NCI-H446 treated with DMSO at 0.1 percent for 48 hours (cell line): ENCODE measurements around the gene NOD2.

Source experiments
- DNase-seq: peaks from one replicate; lab custom pipeline; 2025; lab: John Stamatoyannopoulos, UW

The NOD2 gene

DNA sequence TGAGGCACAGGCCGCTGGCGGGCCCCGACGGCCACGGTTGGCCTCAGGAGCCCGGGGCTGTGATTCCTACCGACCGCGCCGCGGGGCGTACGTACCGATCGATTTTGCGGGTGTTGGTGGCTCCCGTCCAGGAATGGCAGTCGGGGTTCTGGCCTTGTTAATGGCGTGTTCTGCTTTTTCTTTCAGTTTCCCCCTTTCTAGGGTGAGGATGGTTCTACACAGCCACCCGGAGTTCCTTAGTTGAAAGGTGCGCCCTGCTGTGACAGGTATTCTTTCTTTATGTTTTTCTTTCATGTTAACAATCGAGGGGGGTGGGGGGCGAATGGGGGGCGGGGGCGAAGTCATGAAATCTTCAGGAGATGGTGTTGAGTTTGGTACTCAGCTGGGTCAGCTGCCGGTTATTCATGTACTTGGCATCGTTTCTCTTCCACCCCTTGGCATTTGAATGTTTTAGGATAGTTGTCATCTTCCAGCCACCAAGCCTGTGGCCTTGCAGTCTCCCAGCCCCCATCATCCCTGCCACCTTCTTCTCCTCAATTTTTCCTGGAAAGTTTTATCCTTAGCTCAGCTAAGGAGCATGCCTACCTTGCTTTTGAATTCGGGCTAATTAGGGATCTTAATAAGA, 49.3 kb downstream of the NOD2 start:
- no peak for DNase-seq

DNA sequence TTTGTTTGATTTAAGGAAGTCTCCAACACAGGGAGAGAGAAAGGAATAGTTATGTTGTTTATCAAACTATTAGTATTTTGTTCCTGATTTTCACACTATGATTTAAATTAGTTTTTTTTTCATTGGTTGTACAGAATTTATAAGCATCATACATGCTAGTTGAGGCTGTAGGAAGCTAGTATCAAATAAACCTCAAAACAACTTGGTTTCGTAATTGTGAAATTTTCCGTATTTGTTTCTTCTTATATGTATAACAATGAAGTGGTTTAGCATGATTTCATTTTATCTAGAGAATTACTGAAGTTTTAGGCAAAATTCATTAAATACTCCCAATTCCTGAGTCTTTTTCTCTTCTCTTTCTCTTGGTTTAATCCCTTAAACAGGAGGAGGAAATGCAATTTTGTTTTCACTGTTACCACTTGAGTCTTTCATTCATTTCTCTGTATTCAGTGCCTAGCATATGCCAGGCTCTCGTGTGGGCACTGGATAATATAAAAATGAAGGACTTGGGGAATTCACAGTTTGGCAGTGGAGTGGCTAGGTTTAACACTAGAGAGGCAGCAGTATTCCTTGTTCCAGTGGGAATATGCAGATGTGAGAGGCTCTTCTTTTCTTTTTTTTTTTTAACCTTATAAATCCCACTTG, 50.3 kb downstream of the NOD2 start:
- DNase-seq = no peak

DNA sequence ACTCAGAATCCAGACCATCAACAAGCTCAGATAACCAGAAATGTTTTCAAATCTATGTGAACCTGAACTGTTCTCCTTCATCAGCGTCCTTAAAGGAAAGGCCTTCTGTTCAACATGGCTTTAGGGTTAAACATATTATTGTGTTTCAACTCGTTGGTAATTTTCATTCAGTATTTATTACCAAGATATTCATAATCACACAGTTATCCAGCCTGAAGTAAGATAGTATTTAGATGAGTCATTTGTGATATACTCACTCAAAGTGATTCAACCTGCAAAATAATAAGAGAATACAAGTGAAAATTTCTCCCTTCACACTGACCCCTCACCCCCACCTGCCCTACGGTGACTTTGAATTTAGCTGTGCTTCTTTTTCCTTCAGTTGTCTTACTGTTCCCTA, 51.5 kb downstream of the NOD2 start:
- no peak for DNase-seq

DNA sequence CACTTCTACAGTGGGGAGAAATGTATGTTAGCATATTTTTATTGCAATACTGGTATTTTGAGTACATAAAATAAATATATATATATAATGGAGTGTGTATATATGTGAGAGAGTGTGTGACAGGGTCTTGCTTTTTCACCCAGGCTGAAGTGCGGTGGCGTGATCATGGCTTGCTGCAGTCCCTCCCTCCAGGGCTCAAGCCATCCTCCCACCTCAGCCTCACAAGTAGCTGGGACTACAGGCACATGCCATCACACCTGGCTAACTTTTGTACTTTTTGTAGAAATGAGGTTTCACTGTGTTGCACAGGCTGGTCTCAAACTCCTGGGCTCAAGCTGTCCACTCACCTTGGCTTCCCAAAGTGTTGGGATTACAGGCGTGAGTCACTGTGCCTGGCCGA, 52.5 kb downstream of the NOD2 start:
- no peak for DNase-seq

DNA sequence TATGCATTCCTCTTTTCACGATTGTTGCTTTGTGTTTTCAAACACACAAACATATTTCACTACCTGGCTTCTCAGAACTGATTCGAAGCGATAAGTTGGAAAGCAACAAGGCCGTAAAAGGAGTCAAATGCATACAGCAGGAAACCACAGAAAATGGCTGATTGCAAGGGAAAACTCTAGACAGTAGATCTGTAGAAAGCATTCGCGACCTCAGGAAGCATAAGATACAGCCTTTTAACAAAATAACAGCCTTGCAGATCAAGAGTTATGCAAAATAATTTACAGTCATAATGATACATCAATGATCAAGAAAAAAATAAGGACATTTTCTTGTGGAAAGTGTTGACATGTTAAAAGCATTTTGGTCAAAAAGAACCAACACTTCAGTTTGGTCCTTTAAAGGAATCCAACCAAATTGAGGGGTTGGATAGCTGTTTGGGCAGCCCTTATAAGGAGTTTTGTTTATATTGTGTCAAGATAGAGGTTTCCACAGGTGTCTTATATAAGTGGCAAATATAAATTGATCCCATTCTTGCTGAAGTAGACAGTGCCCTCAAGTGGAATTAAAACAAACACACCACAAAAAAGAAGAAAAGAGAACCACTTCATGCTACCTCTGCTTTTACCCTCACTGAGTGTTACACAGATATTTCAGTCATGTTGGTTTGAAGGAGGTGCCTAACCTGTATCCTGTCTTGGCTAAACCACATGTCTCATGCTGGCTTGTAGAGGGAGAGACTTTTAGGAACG, 54.0 kb downstream of the NOD2 start:
- no peak for DNase-seq

DNA sequence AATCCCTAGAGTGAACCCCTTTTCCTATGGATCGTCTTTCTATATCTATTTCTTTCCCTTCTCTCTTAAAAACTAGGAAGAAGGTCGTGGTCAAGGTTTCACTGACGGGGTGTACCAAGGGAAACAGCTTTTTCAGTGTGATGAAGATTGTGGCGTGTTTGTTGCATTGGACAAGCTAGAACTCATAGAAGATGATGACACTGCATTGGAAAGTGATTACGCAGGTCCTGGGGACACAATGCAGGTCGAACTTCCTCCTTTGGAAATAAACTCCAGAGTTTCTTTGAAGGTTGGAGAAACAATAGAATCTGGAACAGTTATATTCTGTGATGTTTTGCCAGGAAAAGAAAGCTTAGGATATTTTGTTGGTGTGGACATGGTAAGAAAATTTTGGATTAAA, 58.1 kb downstream of the NOD2 start:
- DNase-seq = no peak

DNA sequence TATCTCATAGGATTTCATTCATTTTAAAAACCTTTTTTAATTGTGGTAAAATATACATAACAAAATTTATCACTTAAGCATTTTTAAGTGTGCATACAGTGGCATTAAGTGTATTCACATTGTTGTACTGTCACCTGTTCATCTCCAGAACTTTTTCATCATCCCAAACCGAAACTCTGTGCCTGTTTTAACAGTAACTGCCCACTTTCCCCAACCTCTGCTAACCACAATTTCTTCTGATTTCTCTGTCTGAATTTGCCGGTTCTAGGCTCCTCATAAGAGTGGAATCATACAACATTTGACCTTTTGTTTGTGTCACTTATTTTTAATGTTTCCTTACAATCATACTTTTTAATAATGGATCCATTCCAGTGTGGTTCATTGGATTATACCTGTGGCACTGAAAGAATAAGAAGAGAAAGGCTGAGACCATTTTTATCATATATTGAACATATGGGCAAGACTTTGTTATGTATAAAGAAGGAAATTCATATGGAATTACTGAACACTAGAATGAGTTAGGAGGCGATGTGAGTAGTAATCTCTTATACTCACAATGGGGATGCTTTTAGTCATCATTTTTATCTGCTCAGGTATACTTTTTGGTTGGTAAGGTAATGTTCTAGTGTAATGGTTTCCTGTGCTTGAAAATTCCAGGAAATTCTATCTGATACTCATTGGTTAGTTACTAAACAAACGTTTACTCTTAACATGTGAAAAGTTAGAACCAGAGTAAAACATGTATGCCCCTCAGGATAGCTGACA, 59.2 kb downstream of the NOD2 start:
- no peak for DNase-seq

DNA sequence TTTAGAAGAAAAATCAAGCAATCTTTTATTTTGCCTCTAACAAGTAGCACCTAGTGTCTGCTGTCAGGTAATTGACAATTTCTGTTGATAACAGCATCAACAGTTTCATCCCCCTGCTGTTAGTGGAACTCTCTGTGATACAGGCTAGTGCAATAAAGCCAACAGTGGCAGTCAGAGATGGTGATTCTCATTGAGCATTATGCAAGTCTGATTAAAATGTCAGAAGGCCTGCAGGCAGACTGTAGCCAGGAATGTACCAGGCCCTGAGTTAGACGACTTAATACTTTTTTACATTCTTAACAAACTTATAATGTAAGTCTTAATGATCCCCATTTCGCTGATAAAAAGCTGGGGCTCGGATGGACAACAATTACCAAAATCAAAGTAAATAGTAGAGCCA, 63.1 kb downstream of the NOD2 start:
- DNase-seq = no peak

DNA sequence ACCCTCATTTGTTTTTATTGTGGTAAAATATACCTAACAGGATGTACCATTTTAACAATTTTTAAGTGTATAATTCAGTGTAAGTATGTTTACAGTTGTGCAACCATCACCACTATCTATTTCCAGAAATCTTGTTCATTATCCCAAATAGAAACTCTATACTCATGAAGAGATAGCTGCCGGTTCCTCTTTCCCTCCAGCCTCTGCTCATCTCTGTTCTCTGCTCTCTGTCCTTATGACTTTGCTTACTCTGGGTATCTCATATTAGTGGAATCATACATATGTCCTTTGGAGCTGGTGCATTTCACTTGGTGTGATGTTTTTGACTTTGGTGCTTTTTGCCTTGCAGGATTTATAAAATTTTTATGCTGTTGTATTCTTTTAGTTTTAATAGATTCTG, 67.9 kb downstream of the NOD2 start:
- DNase-seq = no peak

DNA sequence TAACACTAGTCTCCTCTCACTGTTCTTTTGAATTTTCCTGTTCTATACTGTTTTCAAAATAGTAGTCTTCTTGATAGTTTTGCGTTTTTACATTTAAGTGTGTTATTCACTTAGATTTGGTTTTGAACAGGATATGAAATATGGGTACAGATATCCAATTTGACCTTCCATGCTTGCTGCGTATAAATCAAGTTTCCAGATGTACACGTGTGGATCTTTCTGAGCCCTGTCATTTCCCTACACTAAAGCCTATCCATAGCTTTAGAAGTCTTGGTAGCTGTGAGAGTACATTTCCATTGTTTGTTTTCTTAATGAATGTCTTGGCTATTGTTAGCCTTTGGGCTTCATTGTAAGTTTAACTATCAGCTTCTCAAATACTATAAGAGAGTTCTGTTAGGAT, 68.8 kb downstream of the NOD2 start:
- no peak for DNase-seq

DNA sequence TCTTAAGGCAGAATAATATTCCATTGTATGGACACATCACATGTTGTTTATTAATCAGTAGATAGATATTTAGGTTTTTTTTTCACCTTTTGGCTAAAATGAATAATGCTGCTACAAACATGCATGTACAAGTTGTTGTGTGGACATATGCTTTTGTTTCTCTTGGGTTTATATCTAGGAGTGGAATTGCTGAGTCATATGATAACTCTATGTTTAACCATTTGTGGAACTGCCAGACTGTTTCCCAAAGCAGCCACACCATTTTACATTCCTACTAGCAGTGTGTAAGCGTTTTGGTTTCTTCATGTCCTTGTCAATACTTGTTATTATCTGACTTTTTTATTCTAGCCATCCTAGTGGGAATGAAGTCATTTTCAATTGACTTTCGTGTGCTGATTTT, 69.8 kb downstream of the NOD2 start:
- DNase-seq = no peak

DNA sequence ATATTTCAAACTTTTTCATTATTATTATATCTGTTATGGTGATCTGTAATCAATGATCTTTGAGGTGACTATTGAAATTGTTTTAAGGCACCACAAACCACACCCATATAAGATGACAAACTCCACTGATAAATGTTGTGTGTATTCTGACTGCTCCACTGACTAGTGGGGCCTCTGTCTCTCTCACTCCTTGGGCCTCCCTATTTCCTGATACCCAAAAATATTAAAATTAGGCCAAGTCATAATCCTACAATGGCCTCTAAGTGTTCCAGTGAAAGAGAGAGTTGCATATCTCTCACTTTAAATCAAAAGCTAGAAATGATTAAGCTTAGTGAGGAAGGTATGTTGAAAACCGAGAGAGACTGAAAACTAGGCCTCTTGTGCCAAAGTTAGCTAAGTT, 71.9 kb downstream of the NOD2 start:
- DNase-seq = no peak

DNA sequence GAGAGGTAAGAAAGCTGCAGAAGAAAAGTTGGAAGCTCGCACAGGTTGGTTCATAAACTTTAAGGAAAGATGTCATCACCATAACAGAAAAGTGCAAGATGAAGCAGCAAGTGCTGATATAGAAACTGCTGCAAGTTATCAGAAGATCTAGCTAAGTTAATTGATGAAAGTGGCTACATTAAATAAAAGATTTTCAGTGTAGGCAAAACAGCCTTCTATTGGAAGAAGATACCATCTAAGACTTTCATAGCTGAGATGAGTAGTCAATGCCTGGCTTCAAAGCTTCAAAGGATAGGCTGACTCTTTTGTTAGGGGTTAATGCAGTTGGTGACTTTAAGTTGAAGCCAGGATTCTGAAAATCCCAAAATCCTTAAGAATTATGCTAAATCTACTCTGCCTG, 72.5 kb downstream of the NOD2 start:
- no peak for DNase-seq

DNA sequence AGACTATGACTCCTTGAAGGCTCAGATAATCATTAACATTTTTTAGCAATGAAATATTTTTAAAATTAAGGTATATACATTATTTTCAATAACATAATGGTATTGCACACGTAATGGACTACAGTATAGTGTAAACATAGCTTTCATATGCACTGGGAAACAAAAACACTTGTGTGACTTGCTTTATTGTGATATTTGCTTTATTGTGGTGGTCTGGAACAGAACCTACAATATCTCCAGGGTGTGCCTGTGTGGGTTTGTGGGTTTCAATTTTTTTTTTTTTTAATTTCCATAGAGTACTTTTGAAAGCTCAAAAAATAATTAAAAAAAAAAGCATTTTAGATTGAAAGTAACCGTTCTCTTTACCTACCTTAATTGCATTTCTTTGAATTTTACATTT, 73.8 kb downstream of the NOD2 start:
- no peak for DNase-seq

DNA sequence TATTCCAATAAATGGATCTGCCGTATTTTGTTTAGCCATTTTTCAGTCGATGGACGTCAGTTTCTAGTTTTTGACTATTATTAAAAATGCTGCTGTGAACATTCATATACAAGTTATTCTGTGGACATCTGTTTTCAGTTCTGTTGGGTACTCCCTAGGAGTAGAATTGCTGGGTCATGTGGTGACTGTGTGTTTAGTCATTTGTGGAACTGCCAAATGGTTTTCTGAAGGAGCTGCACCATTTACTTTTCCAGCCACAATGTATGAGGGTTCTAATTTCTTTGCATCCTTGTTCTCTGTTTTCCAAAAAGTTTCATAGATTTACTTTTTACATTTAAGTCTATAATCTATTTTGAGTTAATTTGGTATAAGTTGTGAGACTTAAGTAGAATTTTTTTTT, 78.0 kb downstream of the NOD2 start:
- no peak for DNase-seq

DNA sequence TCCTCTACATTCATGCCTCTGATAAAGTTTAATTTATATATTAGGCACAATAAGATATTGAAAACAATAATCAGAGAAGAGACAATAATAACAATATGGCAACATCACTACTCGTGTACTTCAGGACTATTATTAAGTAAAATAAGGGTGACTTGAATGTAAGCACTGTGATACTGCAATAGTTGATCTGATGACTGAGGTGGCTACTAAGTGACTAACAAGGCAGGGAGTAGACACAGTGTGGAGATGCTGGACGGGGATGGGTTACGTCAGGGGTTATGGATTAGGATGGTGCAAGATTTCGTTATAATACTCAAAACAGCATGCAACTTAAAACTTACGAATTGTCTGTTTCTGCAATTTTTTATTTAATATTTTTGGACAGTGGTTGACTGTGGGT, 81.0 kb downstream of the NOD2 start:
- no peak for DNase-seq

DNA sequence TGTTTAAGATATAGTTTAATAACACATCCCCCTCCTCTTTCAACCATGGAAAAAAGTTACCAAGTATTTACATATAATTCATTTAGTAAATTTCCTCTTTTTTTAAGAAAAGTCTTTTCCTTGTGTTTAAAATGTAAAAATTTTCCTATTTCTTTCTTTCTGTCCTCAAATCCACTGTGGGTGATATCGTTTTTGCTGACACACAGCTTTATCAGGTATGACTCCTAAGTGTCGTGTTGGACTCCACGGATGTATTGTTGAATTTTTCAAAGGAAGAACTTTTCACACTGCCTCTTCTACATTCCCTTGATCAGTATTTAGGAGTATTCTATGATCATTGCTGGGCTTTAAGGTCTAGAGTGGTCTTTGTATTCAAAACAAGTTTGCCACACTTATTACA, 81.6 kb downstream of the NOD2 start:
- DNase-seq = no peak

DNA sequence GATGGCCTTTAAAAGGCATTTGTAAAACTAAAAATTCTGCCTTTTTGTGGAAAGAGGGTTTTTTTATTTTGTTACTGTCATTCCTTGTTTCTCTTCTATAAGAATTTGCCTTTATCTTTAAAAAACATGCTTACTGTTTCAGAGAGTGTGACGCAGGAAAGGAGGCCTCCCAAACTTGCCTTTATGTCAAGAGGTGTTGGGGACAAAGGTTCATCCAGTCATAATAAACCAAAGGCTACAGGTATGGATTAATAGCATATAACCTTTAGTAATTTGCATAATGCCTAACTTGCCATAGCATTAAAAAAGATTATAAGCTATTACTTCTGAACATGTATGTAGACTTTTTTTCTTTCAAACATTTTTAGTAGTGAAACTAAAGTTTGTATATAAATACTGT, 82.6 kb downstream of the NOD2 start:
- no peak for DNase-seq

DNA sequence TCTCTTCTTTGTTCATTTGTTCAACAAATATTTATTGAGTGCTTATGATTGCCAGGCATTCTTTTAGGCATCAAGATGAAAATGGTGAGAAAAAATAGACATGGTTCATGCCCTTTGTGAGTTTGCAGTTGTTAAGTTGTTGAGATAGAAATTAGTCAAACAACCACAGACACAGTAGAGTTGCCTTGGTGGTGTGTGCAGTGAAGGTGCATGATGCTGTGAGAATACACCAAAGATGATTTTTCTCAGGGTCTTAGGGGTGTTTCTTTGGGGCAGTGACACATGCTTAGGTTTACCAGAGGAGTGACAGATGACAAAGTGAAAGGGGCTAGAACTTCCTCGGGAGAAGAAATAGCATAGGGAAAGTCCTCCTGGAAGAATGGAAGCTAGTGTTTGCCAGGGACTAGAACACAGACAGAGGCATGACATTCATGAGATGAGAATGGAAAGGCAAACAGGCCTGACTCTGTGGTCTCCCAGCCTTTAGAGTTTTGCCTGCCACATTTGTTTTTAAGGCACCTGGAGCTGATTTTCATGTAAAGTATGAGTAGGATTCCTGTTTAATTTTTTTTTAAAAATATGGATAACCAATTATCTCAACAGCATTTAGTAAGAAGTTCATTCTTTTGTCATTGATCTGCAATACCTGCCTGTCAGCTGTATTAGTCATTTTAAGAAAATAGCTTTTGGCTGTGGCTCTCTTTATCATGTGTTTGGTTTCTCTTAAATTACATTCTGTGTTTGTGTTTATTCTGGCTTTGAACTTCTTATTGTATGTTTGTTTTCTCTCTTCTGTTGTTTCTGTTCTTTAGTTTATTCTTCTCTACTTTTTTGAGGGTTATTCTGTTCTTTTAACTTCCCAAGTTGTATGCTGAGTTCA, 85.1 kb downstream of the NOD2 start:
- no peak for DNase-seq

DNA sequence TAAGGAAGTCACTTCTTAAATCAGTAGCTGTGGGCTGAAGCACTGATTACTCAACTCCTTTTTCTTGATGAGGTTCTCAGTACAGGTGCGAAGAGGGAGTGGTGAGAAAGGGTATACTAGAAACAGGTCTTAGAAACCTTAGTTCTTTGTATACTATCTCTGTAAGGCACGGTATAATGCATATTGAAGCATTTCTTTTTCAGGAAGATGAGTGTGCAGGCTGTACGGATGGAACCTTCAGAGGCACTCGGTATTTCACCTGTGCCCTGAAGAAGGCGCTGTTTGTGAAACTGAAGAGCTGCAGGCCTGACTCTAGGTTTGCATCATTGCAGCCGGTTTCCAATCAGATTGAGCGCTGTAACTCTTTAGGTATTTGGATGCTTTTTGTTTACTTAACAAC, 87.6 kb downstream of the NOD2 start:
- DNase-seq = no peak

DNA sequence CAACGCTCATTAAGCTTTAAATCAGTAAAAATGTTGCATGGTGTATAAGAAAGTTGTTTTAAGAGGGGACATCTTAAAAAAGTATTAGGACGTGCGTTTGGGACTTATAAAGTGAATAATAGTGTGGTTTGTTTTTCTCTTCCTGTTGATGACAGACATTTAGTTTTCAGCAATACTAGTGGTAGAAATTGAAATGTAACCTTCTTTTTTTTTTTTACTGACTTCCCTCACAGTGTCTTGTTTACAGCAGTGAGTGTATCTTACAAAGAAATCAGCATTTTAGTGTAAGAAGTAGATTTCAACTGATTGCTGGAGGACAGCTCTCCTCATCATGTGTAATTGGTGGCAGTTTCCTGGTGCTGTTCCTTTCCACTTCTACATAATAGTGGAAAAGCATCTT, 88.1 kb downstream of the NOD2 start:
- DNase-seq = no peak
